HG03066 (cell line): Measurements from ENCODE around the gene GSTM1.

Experiments
- ATAC-seq: cut with Tn5 transposase; IDR thresholded peaks from one replicate; pipeline ENCODE4 v1.9.1; 2021; ENCODE audit warnings: low read depth; ENCODE audit not compliant: unreplicated experiment

The GSTM1 gene

GRCh38 chr1:109687641-109688499, at the start of gene GSTM1:
TSS of gene GSTM1 (plus strand) at chr1:109687817. CDS start at chr1:109687874, 57 bp downstream.
- ATAC-seq: peak; percentile 93

DNA sequence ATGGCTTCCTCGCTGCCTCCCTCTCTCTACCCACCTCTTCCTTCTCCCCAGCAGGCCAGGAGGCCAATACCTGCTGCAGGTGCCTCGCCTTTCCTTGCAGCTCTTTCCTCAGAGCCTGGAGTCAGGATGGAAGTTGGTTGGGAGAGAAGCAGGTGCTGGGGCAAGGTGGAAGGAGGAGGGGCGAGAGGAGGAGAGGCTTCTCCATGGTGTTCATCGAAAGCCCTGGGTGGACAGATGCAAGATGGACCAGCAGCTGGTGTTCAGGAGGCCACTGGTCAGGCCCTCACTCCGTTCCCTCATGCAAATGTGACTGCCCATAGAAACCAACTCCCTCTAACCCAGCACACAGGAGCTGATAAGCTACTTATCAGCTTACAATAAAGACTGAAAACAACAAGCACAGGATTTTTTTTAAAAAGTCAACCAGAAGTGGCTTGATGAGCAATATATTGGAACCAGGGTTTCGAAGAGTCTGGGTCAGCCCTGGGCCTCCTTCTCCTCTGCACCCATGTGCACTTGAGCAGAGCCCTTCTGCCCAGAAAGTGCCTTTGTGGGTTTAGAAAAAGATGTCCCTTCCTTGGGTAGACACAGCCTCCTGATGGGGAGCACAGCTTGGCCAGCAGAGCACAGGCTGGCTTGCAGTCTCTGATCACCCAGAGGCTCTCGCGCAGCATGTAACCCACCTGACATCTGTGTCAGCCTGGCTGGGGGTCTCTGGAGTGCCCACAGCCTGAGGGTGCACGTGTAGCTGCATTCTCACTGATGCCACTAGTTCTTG, 48.4 kb upstream of the GSTM1 start:
- ATAC-seq: no peak

GRCh38 chr1:109639841-109640184, 47.8 kb upstream of the GSTM1 start:
- ATAC-seq: no peak

- peak; percentile 57 for ATAC-seq
Measured at GRCh38 chr1:109640285-109640865, 47.2 kb upstream of the GSTM1 start.

GRCh38 chr1:109641078-109641740, 46.4 kb upstream of the GSTM1 start:
- no peak for ATAC-seq

- no peak for ATAC-seq
Measured at GRCh38 chr1:109641861-109642260, 45.8 kb upstream of the GSTM1 start.

- ATAC-seq: no peak
Measured at GRCh38 chr1:109642626-109643025, 45.0 kb upstream of the GSTM1 start.

- ATAC-seq: peak; percentile 75
Measured at GRCh38 chr1:109643385-109644230, 44.0 kb upstream of the GSTM1 start.

GRCh38 chr1:109644670-109645069, 42.9 kb upstream of the GSTM1 start:
- no peak for ATAC-seq

DNA sequence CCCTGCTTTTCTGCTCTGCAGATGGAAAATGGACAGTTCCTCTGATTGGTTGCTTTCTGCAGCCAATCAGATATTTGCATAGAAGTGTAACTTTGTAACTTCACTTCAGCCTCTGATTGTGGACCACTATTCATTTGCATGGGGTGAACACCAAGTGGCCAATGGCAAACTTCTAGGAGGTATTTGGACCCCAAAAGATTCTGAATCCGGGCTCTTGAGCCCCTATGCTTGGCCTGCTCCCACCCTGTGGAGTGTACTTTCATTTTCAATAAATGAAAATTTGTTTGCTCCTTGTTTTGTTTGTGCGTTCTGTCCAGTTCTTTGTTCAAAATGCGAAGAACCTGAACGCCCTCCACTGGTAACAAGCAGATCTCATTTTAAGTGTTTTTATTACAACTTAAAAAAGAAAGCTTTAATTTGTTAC, 38.1 kb upstream of the GSTM1 start:
- no peak for ATAC-seq

DNA sequence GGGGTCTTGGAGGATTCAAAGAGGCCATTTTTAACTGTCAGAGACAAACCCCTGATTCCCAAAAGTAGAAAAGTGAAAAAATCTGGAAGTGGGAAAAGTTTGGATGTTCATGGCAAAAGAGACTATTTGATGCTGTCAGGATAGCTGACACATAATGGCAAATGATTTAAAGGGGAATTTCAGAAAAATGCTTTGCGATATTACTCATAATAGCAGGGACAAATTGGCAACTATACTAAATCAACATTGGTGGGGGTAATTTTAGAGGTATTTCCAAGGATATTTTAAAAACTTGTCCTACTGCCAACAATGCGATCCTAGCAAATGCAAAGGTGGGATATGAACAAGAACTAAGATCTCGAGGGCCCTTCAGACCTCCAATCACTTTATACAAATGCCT, 37.0 kb upstream of the GSTM1 start:
- no peak for ATAC-seq

DNA sequence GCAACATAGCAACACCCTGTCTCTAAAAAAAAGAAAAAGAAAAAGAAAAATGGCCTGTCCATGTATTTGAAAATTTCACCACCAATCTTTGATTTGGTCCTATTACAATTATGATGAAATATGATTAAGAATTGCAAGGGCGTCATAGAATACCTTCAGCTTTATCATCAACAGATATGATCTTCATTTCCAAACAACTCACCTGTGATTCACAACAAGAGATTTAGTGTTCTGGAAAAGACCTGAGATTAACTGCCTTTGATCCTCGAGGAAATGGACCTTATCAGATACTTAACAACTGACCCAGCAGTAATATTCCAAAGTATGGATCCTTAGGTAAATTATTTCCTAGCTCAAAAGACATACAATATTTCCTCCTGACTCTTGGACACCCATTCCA, 35.2 kb upstream of the GSTM1 start:
- ATAC-seq: no peak

DNA sequence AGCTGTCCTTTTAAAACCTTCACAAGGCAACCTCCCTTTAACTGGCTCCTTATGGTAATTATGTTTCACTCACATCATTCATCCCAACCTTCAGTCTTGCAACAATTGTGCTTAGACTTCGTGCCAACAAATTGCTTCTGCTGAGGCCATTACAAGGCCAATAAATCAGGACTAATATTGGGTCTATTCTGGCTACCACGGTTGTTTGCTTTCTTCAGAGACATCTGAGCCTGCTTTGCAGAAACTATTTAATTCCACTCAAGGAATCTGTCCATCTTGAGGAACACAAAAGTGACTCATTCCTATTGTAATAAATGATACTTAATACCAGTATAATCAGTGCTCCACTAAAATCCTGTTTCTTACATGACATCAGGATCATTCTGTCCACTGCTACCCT, 34.3 kb upstream of the GSTM1 start:
- no peak for ATAC-seq

DNA sequence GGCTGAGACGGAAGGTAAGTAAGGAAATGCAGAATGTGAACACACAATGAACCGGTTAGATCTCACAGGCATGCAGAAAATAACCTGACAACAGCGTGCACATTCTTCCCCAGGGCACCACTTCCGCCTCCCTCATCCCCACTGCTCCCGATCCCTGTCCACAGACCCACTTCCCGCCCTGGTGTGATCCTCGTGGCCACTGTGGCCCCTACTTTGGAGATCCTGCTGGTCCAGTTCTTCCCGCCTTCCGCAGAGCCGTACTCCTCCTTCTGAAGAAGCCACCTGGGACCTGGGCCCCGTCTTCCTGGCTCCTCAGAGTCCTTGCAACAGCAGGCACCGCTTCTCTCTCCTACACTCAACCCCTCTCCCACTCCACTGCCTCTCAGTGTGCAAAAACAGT, 33.1 kb upstream of the GSTM1 start:
- no peak for ATAC-seq

GRCh38 chr1:109655615-109656519, 31.8 kb upstream of the GSTM1 start, which contains the start of gene GSTM4:
TSS of gene GSTM4 (plus strand) at chr1:109656099. CDS start at chr1:109656390, 291 bp downstream.
- ATAC-seq: peak; percentile 93

DNA sequence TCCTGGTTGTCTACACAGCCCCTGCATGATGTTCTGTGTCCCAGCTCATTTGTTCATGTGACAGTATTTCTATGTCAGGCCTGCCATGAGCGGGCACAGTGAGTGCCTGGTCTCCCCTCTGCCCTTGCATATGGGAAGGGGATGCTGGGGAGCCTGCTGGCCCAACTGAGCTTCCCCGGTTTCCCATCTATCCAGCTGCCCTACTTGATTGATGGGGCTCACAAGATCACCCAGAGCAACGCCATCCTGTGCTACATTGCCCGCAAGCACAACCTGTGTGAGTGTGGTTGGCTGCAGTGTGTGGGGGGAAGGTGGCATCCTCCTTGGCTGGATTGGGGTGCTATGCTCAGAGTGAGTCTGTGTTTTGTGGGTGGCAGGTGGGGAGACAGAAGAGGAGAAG, 30.2 kb upstream of the GSTM1 start:
- no peak for ATAC-seq

- no peak for ATAC-seq
Measured at GRCh38 chr1:109657970-109658369, 29.6 kb upstream of the GSTM1 start.

DNA sequence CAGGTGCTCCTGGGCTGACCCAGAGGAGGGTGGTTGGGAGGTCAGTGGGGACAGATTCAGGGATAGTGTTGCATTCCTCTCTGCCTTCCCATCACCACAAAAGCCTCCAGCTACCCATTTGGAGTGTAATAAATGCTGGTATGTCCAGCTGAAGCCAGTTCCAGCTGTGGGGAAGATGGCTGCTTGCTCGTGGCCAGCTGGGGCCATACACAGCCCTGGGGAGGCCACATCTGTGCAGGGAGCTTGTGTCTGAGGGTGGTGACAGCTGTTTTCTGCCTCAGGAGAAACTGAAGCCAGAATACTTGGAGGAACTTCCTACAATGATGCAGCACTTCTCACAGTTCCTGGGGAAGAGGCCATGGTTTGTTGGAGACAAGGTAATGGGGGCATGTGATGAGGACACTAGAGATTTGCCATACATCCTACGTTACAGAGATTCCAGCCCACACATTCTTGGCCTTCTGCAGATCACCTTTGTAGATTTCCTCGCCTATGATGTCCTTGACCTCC, 29.0 kb upstream of the GSTM1 start:
- no peak for ATAC-seq

DNA sequence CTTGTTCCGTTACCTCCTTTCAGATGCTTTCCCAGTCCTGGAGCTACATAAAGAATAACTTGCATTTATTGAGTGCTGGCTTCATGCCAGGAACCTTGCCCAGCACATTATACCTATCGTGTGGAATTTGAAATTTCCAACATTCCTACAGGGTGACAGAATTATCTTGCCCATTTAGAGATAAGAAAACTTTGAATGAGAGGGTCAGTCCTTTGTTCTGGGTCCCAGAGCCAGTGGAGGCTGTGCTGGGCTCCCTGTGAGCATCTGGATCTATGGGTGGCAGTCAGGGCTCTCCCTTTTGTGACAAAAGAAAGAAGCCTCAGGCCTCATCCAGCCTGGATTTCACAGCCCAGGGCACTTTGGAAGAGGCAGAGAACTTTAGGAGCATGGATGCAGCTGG, 28.5 kb upstream of the GSTM1 start:
- ATAC-seq: no peak
